Kidney (tissue), 14 donors: ENCODE data around the gene ADAM33. TPM values are rescaled to one million over a fixed set of nuclear protein-coding genes. Genes with fewer than 3 reads are reported as not detected.

Experiments used
- DNase-seq, 5 donors: peaks; one replicate each; pipeline ENCODE4 v3.0.0-alpha.2; 2013 to 2020
- FAIRE-seq: peaks from 2 replicates; lab custom pipeline; 2012; peaks lifted over from hg19 to GRCh38; lab: Jason Lieb, UNC
- H3K27ac ChIP-seq, 2 donors: one replicate each; pipeline ENCODE4 v1.7.0; 2013; ENCODE audit warnings: low read depth in 2 of 2, low read length in 2 of 2, inconsistent platforms in 1 of 2
- H3K27me3 ChIP-seq: one replicate; pipeline ENCODE4 v1.7.1; 2013; ENCODE audit warnings: low read length, inconsistent platforms; ENCODE audit not compliant: control insufficient read depth, insufficient read depth
- H3K36me3 ChIP-seq, 3 donors: one replicate each; pipeline versions ENCODE4 v1.7.0 to v1.7.1; 2013; ENCODE audit warnings: low read length in 3 of 3, control low read depth in 1 of 3, inconsistent platforms in 1 of 3; ENCODE audit not compliant: insufficient read depth in 3 of 3, control insufficient read depth in 2 of 3
- H3K4me1 ChIP-seq, 3 donors: one replicate each; pipeline versions ENCODE4 v1.7.0 to v1.7.1; 2013; ENCODE audit warnings: low read length in 3 of 3, inconsistent platforms in 1 of 3, low read depth in 1 of 3; ENCODE audit not compliant: control insufficient read depth in 2 of 3, insufficient read depth in 2 of 3
- H3K4me3 ChIP-seq, 3 donors: one replicate each; pipeline versions ENCODE4 v1.7.0 to v1.8.1; 2013; ENCODE audit warnings: low read length in 3 of 3, control low read depth in 1 of 3, inconsistent platforms in 1 of 3
- H3K9ac ChIP-seq, 3 donors: one replicate each; pipeline versions ENCODE4 v1.7.0 to v1.7.1; 2013; ENCODE audit warnings: low read length in 3 of 3, control low read depth in 1 of 3, inconsistent platforms in 1 of 3
- H3K9me3 ChIP-seq, 3 donors: one replicate each; pipeline versions ENCODE4 v1.7.0 to v1.7.1; 2013; ENCODE audit warnings: low read length in 3 of 3, control low read depth in 1 of 3, inconsistent platforms in 1 of 3; ENCODE audit not compliant: control insufficient read depth in 2 of 3, insufficient read depth in 1 of 3
- intact Hi-C: fragments of 100-400 bp; cut with DNase I; formaldehyde crosslinking; loops from one replicate; pipeline ENCODE4 v1.11.1; 2022
- polyA plus RNA-seq: library from polyadenylated mRNA; stranded (reverse); fragments of 350-450 nt; fragmentation: Illumina TruSeq; extraction: RNeasy Lipid Tissue Mini Kit (QIAGEN cat#74804); gene quantifications from one replicate; pipeline ENCODE4 v1.2.3, GENCODE V29; 2014; ENCODE audit warnings: low read depth, low replicate concordance; ENCODE audit not compliant: insufficient read depth
- total RNA-seq: library from RNA; stranded (reverse); fragmentation: NEBNext Ultra II Directional; extraction: Animal tissue kit (Norgen Biotek cat#: 25700); gene quantifications from one replicate; pipeline ENCODE4 v1.2.1, GENCODE V29; 2021
- TF ChIP-seq, protein P1 (sequence below): IDR thresholded peaks from 3 replicates; pipeline ENCODE4 v1.5.1; 2012; ENCODE audit warnings: mild to moderate bottlenecking, moderate library complexity, borderline replicate concordance; ENCODE audit not compliant: insufficient read depth; ENCODE audit errors: extremely low read depth
- donor health status: control.
- donor health status: control.
- donor health status: control.
- donor health status: control.
- donor health status: control.
- donor health status: DM: yes; HTN: yes; CAD: no.
- donor health status: Normal renal cell carcinoma (clear cell type).

Gene ADAM33
- total and polyA plus RNA-seq, 2 donors from 2014 or later, result 4.1 to 4.3 TPM

DNA sequence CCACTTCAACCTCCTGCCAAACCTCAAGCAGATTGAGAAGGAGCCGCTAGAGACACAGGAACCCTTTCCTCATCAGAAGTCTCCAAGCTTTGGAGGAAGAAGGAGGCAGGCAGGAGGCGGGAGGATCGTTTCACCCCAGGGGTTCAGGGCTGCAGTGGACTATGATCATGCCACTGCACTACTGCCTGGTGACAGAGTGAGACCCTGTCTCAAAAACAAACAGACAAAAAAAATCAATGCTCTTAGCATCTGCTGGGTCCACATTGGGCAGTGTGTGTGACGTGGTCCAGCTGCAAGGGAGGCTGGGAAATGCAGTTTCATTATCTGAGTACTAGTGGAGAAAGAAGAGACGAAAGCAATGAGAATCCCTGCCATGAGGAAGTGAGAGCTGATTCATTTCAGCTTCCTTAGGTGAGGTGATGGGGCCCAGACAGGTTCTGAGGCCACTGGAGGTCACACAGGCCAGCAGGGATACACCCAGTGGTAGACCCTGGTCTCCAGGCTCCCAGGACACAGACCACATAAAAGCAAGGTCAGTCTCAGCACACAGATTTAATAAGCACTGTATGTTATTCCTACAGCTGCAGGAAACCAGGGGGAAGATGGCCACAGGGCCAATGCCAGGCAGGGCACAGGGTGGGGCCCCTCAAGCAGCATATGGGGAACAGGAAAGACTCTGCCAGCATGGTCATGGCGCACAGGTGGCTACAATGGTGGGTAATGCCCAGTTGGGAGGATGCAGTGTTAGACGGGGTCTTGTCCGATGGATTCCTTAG is 22.9 kb downstream of the ADAM33 start:
- no peak overlapping the region for H3K27ac ChIP-seq
- no peak for FAIRE-seq
- peak in 1 of 5 donors; percentile 8 for DNase-seq
- H3K9ac ChIP-seq, result no peak overlapping the region
- TF ChIP-seq, protein P1, sequence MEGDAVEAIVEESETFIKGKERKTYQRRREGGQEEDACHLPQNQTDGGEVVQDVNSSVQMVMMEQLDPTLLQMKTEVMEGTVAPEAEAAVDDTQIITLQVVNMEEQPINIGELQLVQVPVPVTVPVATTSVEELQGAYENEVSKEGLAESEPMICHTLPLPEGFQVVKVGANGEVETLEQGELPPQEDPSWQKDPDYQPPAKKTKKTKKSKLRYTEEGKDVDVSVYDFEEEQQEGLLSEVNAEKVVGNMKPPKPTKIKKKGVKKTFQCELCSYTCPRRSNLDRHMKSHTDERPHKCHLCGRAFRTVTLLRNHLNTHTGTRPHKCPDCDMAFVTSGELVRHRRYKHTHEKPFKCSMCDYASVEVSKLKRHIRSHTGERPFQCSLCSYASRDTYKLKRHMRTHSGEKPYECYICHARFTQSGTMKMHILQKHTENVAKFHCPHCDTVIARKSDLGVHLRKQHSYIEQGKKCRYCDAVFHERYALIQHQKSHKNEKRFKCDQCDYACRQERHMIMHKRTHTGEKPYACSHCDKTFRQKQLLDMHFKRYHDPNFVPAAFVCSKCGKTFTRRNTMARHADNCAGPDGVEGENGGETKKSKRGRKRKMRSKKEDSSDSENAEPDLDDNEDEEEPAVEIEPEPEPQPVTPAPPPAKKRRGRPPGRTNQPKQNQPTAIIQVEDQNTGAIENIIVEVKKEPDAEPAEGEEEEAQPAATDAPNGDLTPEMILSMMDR, result no peak
- H3K4me3 ChIP-seq, result no peak overlapping the region
- peaks cover 0 to 4% (median 0%) of the 10 kb centered on the region in 3 donors for H3K4me1 ChIP-seq
- H3K9me3 ChIP-seq, result no peaks in the 10 kb centered on the region
- H3K27me3 ChIP-seq, result peaks cover 9% of the 10 kb centered on the region
- intact Hi-C loops, result no loop called here
- H3K36me3 ChIP-seq, result no peaks in the 10 kb centered on the region

DNA sequence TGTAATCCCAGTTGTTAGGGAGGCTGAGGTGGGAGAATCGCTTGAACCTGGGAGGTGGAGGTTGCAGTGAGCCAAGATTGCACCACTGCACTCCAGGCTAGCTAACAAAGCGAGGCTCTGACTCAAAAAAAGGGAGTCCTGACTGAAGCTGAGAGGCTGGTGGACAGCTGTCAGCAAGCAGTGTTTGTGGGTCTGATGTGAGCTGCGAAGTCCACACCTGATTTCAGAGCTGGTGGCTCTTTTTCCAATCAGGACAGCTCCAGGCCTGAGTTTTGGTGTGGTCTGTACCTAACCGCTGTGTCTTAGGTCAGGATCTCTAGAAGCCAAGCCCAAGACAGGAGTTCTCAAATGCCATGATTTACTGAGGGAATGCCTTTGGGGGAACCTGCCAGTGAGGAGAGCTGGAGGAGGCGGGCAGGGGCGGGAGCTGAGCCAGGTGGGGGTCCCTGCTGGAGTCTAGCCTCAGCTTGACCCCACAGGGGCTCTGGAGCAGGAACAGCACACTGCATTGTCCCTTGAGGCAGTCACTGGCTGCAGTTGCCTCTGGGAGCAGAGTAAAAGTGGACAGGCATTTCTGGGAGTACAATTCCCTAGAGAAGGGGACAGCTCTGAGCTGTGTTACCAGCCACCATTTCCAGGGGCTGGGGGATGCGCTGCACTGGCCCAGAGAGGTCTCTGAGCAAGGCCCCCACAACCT is 23.6 kb downstream of the ADAM33 start:
- Histone ChIP-seq H3K36me3 (no peaks in the 10 kb centered on the region), H3K9ac (no peak overlapping the region), H3K4me3 (no peak overlapping the region), H3K27ac (no peak overlapping the region), H3K4me1 (peaks cover 0 to 8% (median 0%) of the 10 kb centered on the region in 3 donors), H3K27me3 (peaks cover 9% of the 10 kb centered on the region), H3K9me3 (no peaks in the 10 kb centered on the region)
- intact Hi-C loops, result no loop called here
- DNase-seq (peak in 2 of 5 donors; percentile 9 to 50), FAIRE-seq (no peak)
- TF ChIP-seq, protein P1, result no peak

DNA sequence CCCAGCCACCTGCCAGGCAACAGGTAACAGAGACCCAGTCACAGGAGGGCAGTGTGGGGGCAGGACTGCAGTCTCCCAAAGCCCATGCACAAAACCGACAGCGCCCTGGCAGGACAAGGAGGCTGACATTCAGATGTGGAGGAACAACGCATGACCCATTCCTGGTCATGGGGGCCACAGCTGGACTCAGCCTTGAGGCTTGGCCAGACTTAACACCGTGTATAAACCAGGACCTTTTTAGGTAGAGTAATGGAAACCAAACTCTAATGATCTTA is 26.7 kb downstream of the ADAM33 start:
- DNase-seq, result no peak
- H3K27ac ChIP-seq, result no peak overlapping the region
- TF ChIP-seq, protein P1, result no peak
- no peak overlapping the region for H3K9ac ChIP-seq
- no peak for FAIRE-seq
- peaks cover 0 to 11% (median 0%) of the 10 kb centered on the region in 3 donors for H3K4me1 ChIP-seq
- intact Hi-C loops, result no loop called here
- no peaks in the 10 kb centered on the region for H3K9me3 ChIP-seq
- H3K27me3 ChIP-seq, result peaks cover under 1% of the 10 kb centered on the region
- H3K4me3 ChIP-seq, result no peak overlapping the region
- peaks cover 0 to 5% (median 0%) of the 10 kb centered on the region in 3 donors for H3K36me3 ChIP-seq
